Measurements from ENCODE around the gene TCF19. TPM values are rescaled to one million over a fixed set of nuclear protein-coding genes. Genes with fewer than 3 reads are reported as not detected.
A peak's percentile ranks its signal among the peaks of the same experiment; 100 is the strongest.

TCF19 gene
- total and polyA plus RNA-seq, 3 donors from 2014 or later, result 3.6 to 4.7 (median 3.7) TPM

- no peaks in the 10 kb centered on the region for H3K9me3 ChIP-seq
- WGBS, 2 donors, result 79 to 95% methylated on average over 5 of the region's 5 CpGs
- TF ChIP-seq CTCF (IDR thresholded peaks at IDR 0.05), result no peak
- TF ChIP-seq POLR2A (IDR thresholded peaks at IDR 0.05), result no peak
- H3K27me3 ChIP-seq, result no peaks in the 10 kb centered on the region
- H3K4me1 ChIP-seq, result no peaks in the 10 kb centered on the region
- intact Hi-C loops (cut with DNase I; ENCODE audit: low total_unique reads), result no loop called here
- no peaks in the 10 kb centered on the region for H3K36me3 ChIP-seq (ENCODE audit: low read depth, missing control alignments)
- H3K27ac ChIP-seq, result no peak overlapping the region
- no peak overlapping the region for H3K4me3 ChIP-seq
- DNase-seq, result no peak
These were observed 16.0 kb downstream of the TCF19 start for GRCh38 chr6:31174378-31174777.

GRCh38 chr6:31175971-31176370 is 17.6 kb downstream of the TCF19 start:
- Histone ChIP-seq H3K36me3 (ENCODE audit: low read depth, missing control alignments) (no peaks in the 10 kb centered on the region), H3K9me3 (no peaks in the 10 kb centered on the region), H3K27ac (no peak overlapping the region), H3K27me3 (no peaks in the 10 kb centered on the region), H3K4me1 (no peaks in the 10 kb centered on the region), H3K4me3 (no peak overlapping the region)
- intact Hi-C loops (cut with DNase I; ENCODE audit: low total_unique reads), result no loop called here
- TF ChIP-seq POLR2A (IDR thresholded peaks at IDR 0.05), result no peak
- no peak for TF ChIP-seq CTCF (IDR thresholded peaks at IDR 0.05)
- 81 to 86% methylated on average over 3 of the region's 3 CpGs for WGBS, 2 donors
- DNase-seq, result no peak

GRCh38 chr6:31178143-31179041 is 20.0 kb downstream of the TCF19 start:
- intact Hi-C loops (cut with DNase I; ENCODE audit: low total_unique reads), result no loop called here
- DNase-seq, result no peak
- Histone ChIP-seq H3K4me3 (no peak overlapping the region), H3K4me1 (no peaks in the 10 kb centered on the region), H3K27ac (no peak overlapping the region), H3K9me3 (no peaks in the 10 kb centered on the region), H3K27me3 (no peaks in the 10 kb centered on the region), H3K36me3 (ENCODE audit: low read depth, missing control alignments) (no peaks in the 10 kb centered on the region)
- TF ChIP-seq POLR2A (IDR thresholded peaks at IDR 0.05) (no peak), CTCF (IDR thresholded peaks at IDR 0.05) (no peak)
- 47 to 75% methylated on average over 8 of the region's 8 CpGs for WGBS, 2 donors

- no peak overlapping the region for H3K27ac ChIP-seq
- no peaks in the 10 kb centered on the region for H3K4me1 ChIP-seq
- no peaks in the 10 kb centered on the region for H3K9me3 ChIP-seq
- TF ChIP-seq POLR2A (IDR thresholded peaks at IDR 0.05) (no peak), CTCF (IDR thresholded peaks at IDR 0.05) (no peak)
- H3K36me3 ChIP-seq (ENCODE audit: low read depth, missing control alignments), result no peaks in the 10 kb centered on the region
- intact Hi-C loops (cut with DNase I; ENCODE audit: low total_unique reads), result no loop called here
- WGBS, 2 donors, result 82 to 86% methylated on average over 4 of the region's 4 CpGs
- H3K27me3 ChIP-seq, result no peaks in the 10 kb centered on the region
- DNase-seq, result no peak
- no peak overlapping the region for H3K4me3 ChIP-seq
These were observed 20.6 kb downstream of the TCF19 start for GRCh38 chr6:31179042-31179386.

GRCh38 chr6:31179896-31180295 is 21.5 kb downstream of the TCF19 start:
- H3K9me3 ChIP-seq, result no peaks in the 10 kb centered on the region
- intact Hi-C loops (cut with DNase I; ENCODE audit: low total_unique reads), result no loop called here
- H3K27ac ChIP-seq, result peak overlapping the region in 1 of 2 donors; percentile 59
- no peaks in the 10 kb centered on the region for H3K4me1 ChIP-seq
- WGBS, 2 donors, result 67 to 82% methylated on average over 8 of the region's 8 CpGs
- H3K36me3 ChIP-seq (ENCODE audit: low read depth, missing control alignments), result no peaks in the 10 kb centered on the region
- DNase-seq, result no peak
- TF ChIP-seq CTCF (IDR thresholded peaks at IDR 0.05) (no peak), POLR2A (IDR thresholded peaks at IDR 0.05) (no peak)
- peak overlapping the region; percentile 49 to 58 for H3K4me3 ChIP-seq
- H3K27me3 ChIP-seq, result no peaks in the 10 kb centered on the region
